Measurements from ENCODE around the gene OOSP1. TPM values are rescaled to one million over a fixed set of nuclear protein-coding genes. Genes with fewer than 3 reads are reported as not detected.

The OOSP1 gene
- total RNA-seq, 1 donor from 2014 or later: not detected

DNA sequence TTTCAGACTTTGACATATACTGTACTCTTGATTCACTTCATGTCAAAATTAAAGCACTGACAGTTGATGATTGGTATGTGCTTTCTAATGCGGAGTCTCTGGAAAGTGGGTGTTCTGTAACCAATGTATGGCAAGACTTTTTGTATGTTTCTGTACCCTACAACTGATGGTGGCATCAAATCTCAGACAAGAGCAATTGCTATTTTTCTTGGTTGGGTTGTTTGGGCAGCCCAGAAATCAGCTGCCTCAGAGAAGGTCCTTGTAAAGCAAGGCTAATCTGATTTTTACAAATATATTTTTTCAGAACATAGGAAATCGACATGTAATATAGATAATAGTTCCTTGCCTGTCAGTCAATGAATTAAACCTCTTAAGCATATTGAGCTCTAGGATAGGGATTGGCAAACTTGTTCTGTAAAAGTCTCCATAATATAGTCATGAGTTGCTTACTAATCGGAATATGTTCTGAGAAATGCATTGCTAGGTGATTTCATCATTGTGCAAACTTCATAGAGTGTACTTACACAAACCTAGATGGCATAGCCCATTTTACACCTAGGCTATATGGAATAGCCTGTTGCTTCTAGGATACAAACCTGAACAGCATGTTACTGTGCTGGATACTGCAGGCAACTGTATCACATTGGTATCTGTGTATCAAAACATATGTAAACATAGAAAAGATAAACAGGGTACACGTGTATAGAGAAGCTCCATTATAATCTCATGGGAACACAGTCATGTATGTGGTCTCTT, 15.4 kb downstream of the OOSP1 start:
- H3K27me3 Mint-ChIP-seq (ENCODE audit: low read depth, unreplicated experiment): peaks cover 1% of the 10 kb centered on the region
- H3K79me2 ChIP-seq (ENCODE audit: insufficient read depth, low read length): no peaks in the 10 kb centered on the region
- no peaks in the 10 kb centered on the region for H3K27me3 ChIP-seq (ENCODE audit: insufficient read depth, low read length)
- no peaks in the 10 kb centered on the region for H3K9me3 ChIP-seq (ENCODE audit: insufficient read depth, low read depth, low read length)
- H3K4me1 Mint-ChIP-seq (ENCODE audit: low read depth, unreplicated experiment): peaks cover 2% of the 10 kb centered on the region
- DNase-seq (ENCODE audit: low read depth) (no peak), FAIRE-seq (no peak)
- H3K4me1 ChIP-seq (ENCODE audit: insufficient read depth, low read length): no peaks in the 10 kb centered on the region
- H3K9me3 Mint-ChIP-seq (ENCODE audit: unreplicated experiment): no peaks in the 10 kb centered on the region
- H2AFZ ChIP-seq (ENCODE audit: low read depth, low read length): no peak overlapping the region
- H3K27ac Mint-ChIP-seq (ENCODE audit: unreplicated experiment): no peak overlapping the region
- no peaks in the 10 kb centered on the region for H3K36me3 ChIP-seq (ENCODE audit: insufficient read depth, low read length)
- no peak overlapping the region for H3K4me3 ChIP-seq (ENCODE audit: insufficient read depth, low read depth, low read length)
- H3K4me2 ChIP-seq (ENCODE audit: low read length): no peak overlapping the region
- TF ChIP-seq, protein P1, sequence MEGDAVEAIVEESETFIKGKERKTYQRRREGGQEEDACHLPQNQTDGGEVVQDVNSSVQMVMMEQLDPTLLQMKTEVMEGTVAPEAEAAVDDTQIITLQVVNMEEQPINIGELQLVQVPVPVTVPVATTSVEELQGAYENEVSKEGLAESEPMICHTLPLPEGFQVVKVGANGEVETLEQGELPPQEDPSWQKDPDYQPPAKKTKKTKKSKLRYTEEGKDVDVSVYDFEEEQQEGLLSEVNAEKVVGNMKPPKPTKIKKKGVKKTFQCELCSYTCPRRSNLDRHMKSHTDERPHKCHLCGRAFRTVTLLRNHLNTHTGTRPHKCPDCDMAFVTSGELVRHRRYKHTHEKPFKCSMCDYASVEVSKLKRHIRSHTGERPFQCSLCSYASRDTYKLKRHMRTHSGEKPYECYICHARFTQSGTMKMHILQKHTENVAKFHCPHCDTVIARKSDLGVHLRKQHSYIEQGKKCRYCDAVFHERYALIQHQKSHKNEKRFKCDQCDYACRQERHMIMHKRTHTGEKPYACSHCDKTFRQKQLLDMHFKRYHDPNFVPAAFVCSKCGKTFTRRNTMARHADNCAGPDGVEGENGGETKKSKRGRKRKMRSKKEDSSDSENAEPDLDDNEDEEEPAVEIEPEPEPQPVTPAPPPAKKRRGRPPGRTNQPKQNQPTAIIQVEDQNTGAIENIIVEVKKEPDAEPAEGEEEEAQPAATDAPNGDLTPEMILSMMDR (IDR thresholded peaks at IDR 0.05; ENCODE audit: insufficient read depth, low read depth, low read length): no peak
- no peak for TF ChIP-seq EZH2 (IDR thresholded peaks at IDR 0.05; ENCODE audit: insufficient read depth, low read length)
- H4K20me1 ChIP-seq (ENCODE audit: insufficient read depth, low read length): no peaks in the 10 kb centered on the region
- H3K36me3 Mint-ChIP-seq (ENCODE audit: low read depth, unreplicated experiment): no peaks in the 10 kb centered on the region
- H3K9ac ChIP-seq (ENCODE audit: low read length): no peak overlapping the region
- H3K27ac ChIP-seq (ENCODE audit: low read depth, low read length): no peak overlapping the region
- H3K4me3 Mint-ChIP-seq (ENCODE audit: unreplicated experiment): no peak overlapping the region

DNA sequence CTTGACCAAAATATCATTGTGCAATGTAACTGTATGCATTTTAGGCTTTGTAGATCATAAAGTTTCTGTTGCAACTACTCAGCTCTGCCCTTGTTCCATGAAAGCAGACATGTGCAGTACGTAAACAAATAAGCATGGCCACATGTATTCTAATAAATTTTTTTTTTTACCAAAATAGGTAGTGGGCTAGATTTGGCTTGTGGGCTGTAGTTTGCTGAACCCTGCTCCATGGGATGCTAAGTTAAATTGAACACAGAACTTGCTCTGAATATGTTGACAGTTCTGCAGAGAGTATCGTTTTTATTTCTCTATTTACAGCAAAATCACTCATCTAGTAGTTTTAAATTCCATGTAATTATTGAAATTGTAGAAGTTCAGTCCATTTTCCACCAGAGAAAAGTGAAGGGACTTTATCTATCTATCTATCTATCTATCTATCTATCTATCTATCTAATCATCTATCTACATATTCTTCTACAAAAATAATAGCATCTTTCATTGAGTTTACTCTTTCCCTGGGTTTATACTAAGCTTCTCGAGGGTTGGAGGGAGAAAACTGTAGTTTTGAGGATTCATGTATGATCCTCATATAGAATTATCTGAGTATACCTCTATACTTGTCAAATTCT, 16.1 kb downstream of the OOSP1 start:
- Mint-ChIP-seq H3K4me1 (ENCODE audit: low read depth, unreplicated experiment) (peaks cover 2% of the 10 kb centered on the region), H3K4me3 (ENCODE audit: unreplicated experiment) (no peak overlapping the region), H3K9me3 (ENCODE audit: unreplicated experiment) (peaks cover 2% of the 10 kb centered on the region), H3K27me3 (ENCODE audit: low read depth, unreplicated experiment) (peaks cover 1% of the 10 kb centered on the region), H3K36me3 (ENCODE audit: low read depth, unreplicated experiment) (no peaks in the 10 kb centered on the region), H3K27ac (ENCODE audit: unreplicated experiment) (no peak overlapping the region)
- H3K27me3 ChIP-seq (ENCODE audit: insufficient read depth, low read length): no peaks in the 10 kb centered on the region
- H3K4me3 ChIP-seq (ENCODE audit: insufficient read depth, low read depth, low read length): no peak overlapping the region
- no peak for DNase-seq (ENCODE audit: low read depth)
- no peaks in the 10 kb centered on the region for H3K79me2 ChIP-seq (ENCODE audit: insufficient read depth, low read length)
- no peak overlapping the region for H2AFZ ChIP-seq (ENCODE audit: low read depth, low read length)
- no peaks in the 10 kb centered on the region for H3K4me1 ChIP-seq (ENCODE audit: insufficient read depth, low read length)
- no peak overlapping the region for H3K9ac ChIP-seq (ENCODE audit: low read length)
- no peaks in the 10 kb centered on the region for H3K9me3 ChIP-seq (ENCODE audit: insufficient read depth, low read depth, low read length)
- H3K4me2 ChIP-seq (ENCODE audit: low read length): no peak overlapping the region
- H3K27ac ChIP-seq (ENCODE audit: low read depth, low read length): no peak overlapping the region
- H4K20me1 ChIP-seq (ENCODE audit: insufficient read depth, low read length): no peaks in the 10 kb centered on the region
- TF ChIP-seq, protein P1 (IDR thresholded peaks at IDR 0.05; ENCODE audit: insufficient read depth, low read depth, low read length): no peak
- TF ChIP-seq EZH2 (IDR thresholded peaks at IDR 0.05; ENCODE audit: insufficient read depth, low read length): no peak
- no peak for FAIRE-seq
- no peaks in the 10 kb centered on the region for H3K36me3 ChIP-seq (ENCODE audit: insufficient read depth, low read length)

DNA sequence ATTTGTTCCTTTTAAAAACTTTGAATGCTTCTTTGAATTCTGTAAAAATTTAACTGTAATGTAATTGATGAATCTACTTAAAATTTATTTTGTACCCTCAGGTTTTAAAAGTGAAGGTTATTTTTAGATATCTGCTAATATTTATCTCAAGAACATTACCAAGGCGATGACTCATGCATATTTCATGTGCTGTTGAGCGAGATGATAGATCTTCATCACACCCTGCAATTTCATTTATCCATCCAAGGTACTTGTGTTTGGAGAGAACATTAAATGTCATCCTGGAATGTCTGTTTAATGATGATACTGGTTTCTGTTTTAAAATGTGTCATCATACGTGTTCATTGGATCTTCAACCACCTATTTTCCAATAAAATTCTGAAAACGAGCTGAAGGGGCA, 18.9 kb downstream of the OOSP1 start:
- Mint-ChIP-seq H3K27ac (ENCODE audit: unreplicated experiment) (no peak overlapping the region), H3K4me3 (ENCODE audit: unreplicated experiment) (no peak overlapping the region), H3K9me3 (ENCODE audit: unreplicated experiment) (peaks cover 2% of the 10 kb centered on the region), H3K27me3 (ENCODE audit: low read depth, unreplicated experiment) (no peaks in the 10 kb centered on the region), H3K36me3 (ENCODE audit: low read depth, unreplicated experiment) (no peaks in the 10 kb centered on the region), H3K4me1 (ENCODE audit: low read depth, unreplicated experiment) (peaks cover 2% of the 10 kb centered on the region)
- no peak for TF ChIP-seq EZH2 (IDR thresholded peaks at IDR 0.05; ENCODE audit: insufficient read depth, low read length)
- TF ChIP-seq, protein P1 (IDR thresholded peaks at IDR 0.05; ENCODE audit: insufficient read depth, low read depth, low read length): no peak
- Histone ChIP-seq H3K27me3 (ENCODE audit: insufficient read depth, low read length) (no peaks in the 10 kb centered on the region), H3K4me1 (ENCODE audit: insufficient read depth, low read length) (no peaks in the 10 kb centered on the region), H3K4me3 (ENCODE audit: insufficient read depth, low read depth, low read length) (no peak overlapping the region), H3K4me2 (ENCODE audit: low read length) (no peak overlapping the region), H3K36me3 (ENCODE audit: insufficient read depth, low read length) (no peaks in the 10 kb centered on the region), H3K27ac (ENCODE audit: low read depth, low read length) (no peak overlapping the region), H3K79me2 (ENCODE audit: insufficient read depth, low read length) (no peaks in the 10 kb centered on the region), H3K9me3 (ENCODE audit: insufficient read depth, low read depth, low read length) (no peaks in the 10 kb centered on the region), H2AFZ (ENCODE audit: low read depth, low read length) (no peak overlapping the region), H4K20me1 (ENCODE audit: insufficient read depth, low read length) (no peaks in the 10 kb centered on the region), H3K9ac (ENCODE audit: low read length) (no peak overlapping the region)
- no peak for FAIRE-seq
- no peak for DNase-seq (ENCODE audit: low read depth)
